Measurements from ENCODE around the gene COMMD10.
"Not testable (repeated sequence)": the region's sequence is repeated elsewhere in the genome, so short reads cannot be mapped to it uniquely, and the experiment has no call there.

Gene COMMD10

GRCh38 chr5:116097301-116097700 is 12.5 kb downstream of the COMMD10 start:
- DNase-seq = no peak

- DNase-seq = no peak
These were observed 14.2 kb downstream of the COMMD10 start for GRCh38 chr5:116098998-116099397.

GRCh38 chr5:116104941-116105340 is 20.1 kb downstream of the COMMD10 start:
- not testable (repeated sequence) for DNase-seq

- DNase-seq = no peak
These were observed 30.3 kb downstream of the COMMD10 start for GRCh38 chr5:116115163-116115562.

GRCh38 chr5:116130471-116130870 is 45.6 kb downstream of the COMMD10 start:
- no peak for DNase-seq

GRCh38 chr5:116130976-116131375 is 46.2 kb downstream of the COMMD10 start:
- DNase-seq = no peak

- no peak for DNase-seq
These were observed 48.5 kb downstream of the COMMD10 start for GRCh38 chr5:116133281-116133680.

- DNase-seq = no peak
These were observed 50.5 kb downstream of the COMMD10 start for GRCh38 chr5:116135344-116135743.

- peak in 3 of 51 donors; percentile 0 to 62 (median 0) for DNase-seq
These were observed 52.9 kb downstream of the COMMD10 start for GRCh38 chr5:116137544-116138378.

GRCh38 chr5:116142495-116142894 is 57.7 kb downstream of the COMMD10 start:
- DNase-seq = no peak

- no peak for DNase-seq
These were observed 59.3 kb downstream of the COMMD10 start for GRCh38 chr5:116144103-116144502.

- DNase-seq = no peak
These were observed 60.2 kb downstream of the COMMD10 start for GRCh38 chr5:116144991-116145390.

GRCh38 chr5:116145416-116145815 is 60.6 kb downstream of the COMMD10 start:
- no peak for DNase-seq

GRCh38 chr5:116152169-116152568 is 67.3 kb downstream of the COMMD10 start:
- no peak for DNase-seq

- DNase-seq = no peak
These were observed 68.9 kb downstream of the COMMD10 start for GRCh38 chr5:116153687-116154174.

GRCh38 chr5:116154252-116154651 is 69.4 kb downstream of the COMMD10 start:
- no peak for DNase-seq

- no peak for DNase-seq
These were observed 70.1 kb downstream of the COMMD10 start for GRCh38 chr5:116154931-116155330.

GRCh38 chr5:116157902-116158301 is 73.1 kb downstream of the COMMD10 start:
- no peak for DNase-seq

- no peak for DNase-seq
These were observed 74.2 kb downstream of the COMMD10 start for GRCh38 chr5:116159006-116159405.

- no peak for DNase-seq
These were observed 89.3 kb downstream of the COMMD10 start for GRCh38 chr5:116174111-116174510.

GRCh38 chr5:116176121-116176520 is 91.3 kb downstream of the COMMD10 start:
- no peak for DNase-seq

GRCh38 chr5:116178925-116179324 is 94.1 kb downstream of the COMMD10 start:
- DNase-seq = no peak

- no peak for DNase-seq
These were observed 124.3 kb downstream of the COMMD10 start for GRCh38 chr5:116209166-116209565.
